ENCODE data around the gene CDC42BPA. TPM values are rescaled to one million over a fixed set of nuclear protein-coding genes. Genes with fewer than 3 reads are reported as not detected.

The CDC42BPA gene
- total RNA-seq, 1 experiment from 2014 or later, result 32.0 TPM

DNA sequence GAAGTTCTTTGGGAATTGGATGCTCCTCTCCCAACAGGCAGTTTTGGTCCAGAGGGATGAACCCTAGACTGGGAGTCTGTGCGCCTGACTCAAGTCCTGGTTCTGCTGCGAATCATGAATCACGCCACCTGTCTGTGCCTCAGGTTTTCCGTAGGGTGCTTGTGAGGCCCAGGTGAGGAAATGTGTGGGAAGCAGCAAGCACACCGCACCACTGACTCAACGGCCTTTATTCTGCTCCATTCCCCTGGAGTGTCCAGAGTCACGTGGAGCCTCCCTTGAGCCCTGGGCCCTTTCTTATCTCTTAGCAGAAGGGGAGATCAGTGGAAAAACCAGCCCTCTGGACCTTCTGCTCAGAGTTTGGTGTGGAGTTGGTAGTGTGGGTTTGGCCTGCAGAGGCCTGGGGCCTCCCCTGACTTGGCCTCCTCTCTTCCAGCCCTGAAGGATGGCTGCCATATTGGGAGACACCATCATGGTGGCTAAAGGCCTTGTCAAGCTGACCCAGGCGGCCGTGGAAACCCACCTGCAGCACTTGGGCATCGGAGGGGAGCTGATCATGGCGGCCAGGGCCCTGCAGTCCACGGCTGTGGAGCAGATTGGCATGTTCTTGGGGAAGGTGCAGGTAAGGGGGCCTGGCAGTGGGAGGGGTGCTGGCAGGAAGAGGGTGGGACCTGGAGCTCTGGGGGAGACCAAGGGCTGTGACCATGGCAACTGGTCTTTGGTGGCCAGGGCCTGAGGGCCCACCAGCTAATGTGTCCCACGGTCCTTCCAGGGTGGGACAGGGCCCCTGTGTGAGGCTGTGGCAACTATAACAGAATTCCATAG is 357.1 kb downstream of the CDC42BPA start:
- Histone ChIP-seq H3K4me1 (ENCODE audit: insufficient read depth, low read length) (no peaks in the 10 kb centered on the region), H3K36me3 (ENCODE audit: low read depth, low read length) (peaks cover 5% of the 10 kb centered on the region), H2AFZ (ENCODE audit: low read length) (no peak overlapping the region), H3K9ac (ENCODE audit: low read length) (no peak overlapping the region), H3K9me3 (ENCODE audit: low read length) (no peaks in the 10 kb centered on the region), H4K20me1 (ENCODE audit: low read length) (no peaks in the 10 kb centered on the region), H3K79me2 (ENCODE audit: low read length) (peaks cover 32% of the 10 kb centered on the region), H3K4me3 (ENCODE audit: low read length) (no peak overlapping the region), H3K27ac (ENCODE audit: low read length) (no peak overlapping the region), H3K4me2 (ENCODE audit: low read length) (no peak overlapping the region), H3K27me3 (ENCODE audit: low read length) (no peaks in the 10 kb centered on the region), H3K9me2 (replicated peaks; ENCODE audit: low read length) (no peaks in the 10 kb centered on the region), H3F3A (ENCODE audit: low read length, unreplicated experiment) (no peaks in the 10 kb centered on the region)
- ChIA-PET POLR2A (ENCODE audit: unreplicated experiment) (no interaction called here), CTCF (no interaction called here)
- no peak for DNase-seq
- intact Hi-C loops (cut with micrococcal nuclease), result no loop called here
- ATAC-seq, result no peak
- TF ChIP-seq EZH2 (IDR thresholded peaks at IDR 0.05; ENCODE audit: low read length, unreplicated experiment), result no peak
- no peak for TF ChIP-seq EZH2phosphoT487 (IDR thresholded peaks at IDR 0.05; ENCODE audit: borderline replicate concordance, low read length)
- no peak for TF ChIP-seq CTCF (conservative IDR thresholded peaks at IDR 0.05; ENCODE audit: low read depth, low read length)
- no TSS peak for BruUV-seq (replicated peaks)

DNA sequence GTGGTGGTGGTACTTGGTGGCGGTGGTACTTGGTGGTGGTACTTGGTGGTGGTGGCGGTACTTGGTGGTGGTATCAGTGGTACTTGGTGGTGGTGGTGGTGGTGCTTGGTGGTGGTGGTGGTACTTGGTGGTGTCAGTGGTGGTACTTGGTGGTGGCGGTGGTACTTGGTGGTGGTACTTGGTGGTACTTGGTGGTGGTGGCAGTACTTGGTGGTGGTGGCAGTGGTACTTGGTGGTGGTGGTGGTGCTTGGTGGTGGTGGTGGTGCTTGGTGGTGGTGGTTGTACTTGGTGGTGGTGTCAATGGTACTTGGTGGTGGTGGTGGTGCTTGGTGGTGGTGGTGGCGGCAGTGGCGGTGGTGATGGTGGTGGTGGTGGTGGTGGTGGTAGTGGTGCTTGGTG is 358.0 kb downstream of the CDC42BPA start:
- CTCF ChIA-PET, result no interaction called here
- Histone ChIP-seq H3K27ac (ENCODE audit: low read length) (no peak overlapping the region), H3K4me1 (ENCODE audit: insufficient read depth, low read length) (no peaks in the 10 kb centered on the region), H3K9me3 (ENCODE audit: low read length) (no peaks in the 10 kb centered on the region), H3K9ac (ENCODE audit: low read length) (no peak overlapping the region), H3K9me2 (replicated peaks; ENCODE audit: low read length) (no peaks in the 10 kb centered on the region), H3K4me2 (ENCODE audit: low read length) (no peak overlapping the region), H3K27me3 (ENCODE audit: low read length) (no peaks in the 10 kb centered on the region), H2AFZ (ENCODE audit: low read length) (no peak overlapping the region), H3K79me2 (ENCODE audit: low read length) (peaks cover 32% of the 10 kb centered on the region), H4K20me1 (ENCODE audit: low read length) (no peaks in the 10 kb centered on the region), H3F3A (ENCODE audit: low read length, unreplicated experiment) (no peaks in the 10 kb centered on the region), H3K4me3 (ENCODE audit: low read length) (no peak overlapping the region), H3K36me3 (ENCODE audit: low read depth, low read length) (peaks cover 5% of the 10 kb centered on the region)
- DNase-seq, result no peak
- POLR2A ChIA-PET (ENCODE audit: unreplicated experiment), result no interaction called here
- ATAC-seq, result no peak
- TF ChIP-seq EZH2phosphoT487 (IDR thresholded peaks at IDR 0.05; ENCODE audit: borderline replicate concordance, low read length) (no peak), CTCF (conservative IDR thresholded peaks at IDR 0.05; ENCODE audit: low read depth, low read length) (no peak), EZH2 (IDR thresholded peaks at IDR 0.05; ENCODE audit: low read length, unreplicated experiment) (no peak)
- intact Hi-C loops (cut with micrococcal nuclease), result no loop called here
- no TSS peak for BruUV-seq (replicated peaks)

DNA sequence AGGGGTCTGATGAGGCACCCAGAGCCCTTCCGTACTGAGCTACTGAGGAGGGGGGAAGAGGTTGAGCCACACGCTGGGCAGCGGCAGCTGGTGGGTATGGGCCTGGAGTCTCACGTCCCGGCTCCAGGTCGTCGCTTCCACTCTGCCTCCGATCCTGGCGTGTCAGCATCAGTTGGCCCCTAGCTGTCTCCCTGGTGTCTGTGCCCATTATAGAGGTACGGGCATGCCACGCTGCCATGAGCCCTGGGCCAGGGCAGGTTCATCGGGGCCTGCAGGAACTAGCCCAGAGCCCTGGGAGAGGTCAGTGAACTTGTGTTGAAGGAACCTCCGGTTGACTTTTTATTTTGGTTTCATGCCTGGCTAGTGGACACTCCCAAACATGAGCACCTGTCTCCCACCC is 360.0 kb downstream of the CDC42BPA start:
- TF ChIP-seq CTCF (conservative IDR thresholded peaks at IDR 0.05; ENCODE audit: low read depth, low read length) (no peak), EZH2phosphoT487 (IDR thresholded peaks at IDR 0.05; ENCODE audit: borderline replicate concordance, low read length) (no peak), EZH2 (IDR thresholded peaks at IDR 0.05; ENCODE audit: low read length, unreplicated experiment) (no peak)

More for the DNA sequence above, 360.0 kb downstream of the CDC42BPA start:
- H3K4me2 ChIP-seq (ENCODE audit: low read length), result no peak overlapping the region
- H3K79me2 ChIP-seq (ENCODE audit: low read length), result peaks cover 47% of the 10 kb centered on the region
- H3K27ac ChIP-seq (ENCODE audit: low read length), result no peak overlapping the region
- intact Hi-C loops (cut with micrococcal nuclease), result no loop called here
- no peaks in the 10 kb centered on the region for H3F3A ChIP-seq (ENCODE audit: low read length, unreplicated experiment)
- no peak overlapping the region for H3K4me3 ChIP-seq (ENCODE audit: low read length)
- no TSS peak for BruUV-seq (replicated peaks)
- ChIA-PET CTCF (no interaction called here), POLR2A (ENCODE audit: unreplicated experiment) (no interaction called here)
- H3K9ac ChIP-seq (ENCODE audit: low read length), result no peak overlapping the region
- H3K36me3 ChIP-seq (ENCODE audit: low read depth, low read length), result peaks cover 5% of the 10 kb centered on the region
- H3K4me1 ChIP-seq (ENCODE audit: insufficient read depth, low read length), result no peaks in the 10 kb centered on the region
- H2AFZ ChIP-seq (ENCODE audit: low read length), result no peak overlapping the region
- no peaks in the 10 kb centered on the region for H3K9me3 ChIP-seq (ENCODE audit: low read length)
- H3K27me3 ChIP-seq (ENCODE audit: low read length), result no peaks in the 10 kb centered on the region
- H3K9me2 ChIP-seq (replicated peaks; ENCODE audit: low read length), result no peaks in the 10 kb centered on the region
- no peak for DNase-seq
- no peak for ATAC-seq
- no peaks in the 10 kb centered on the region for H4K20me1 ChIP-seq (ENCODE audit: low read length)
